Middle frontal gyrus (tissue), 1 donor: ENCODE data around the gene KRT37.
"Not testable (repeated sequence)": the region's sequence is repeated elsewhere in the genome, so short reads cannot be mapped to it uniquely, and the experiment has no call there.

Source experiments
- DNase-seq: peaks from one replicate; pipeline ENCODE4 v3.0.0-alpha.2; 2015; ENCODE audit warnings: low spot score; ENCODE audit errors: extremely low spot score

The KRT37 gene

GRCh38 chr17:41437254-41437653 is 12.9 kb upstream of the KRT37 start:
- DNase-seq, result no peak

- no peak for DNase-seq
These were observed 10.0 kb upstream of the KRT37 start for GRCh38 chr17:41434415-41434814.

GRCh38 chr17:41434005-41434404 is 9.6 kb upstream of the KRT37 start:
- no peak for DNase-seq

GRCh38 chr17:41433586-41433985 is 9.2 kb upstream of the KRT37 start:
- no peak for DNase-seq

- not testable (repeated sequence) for DNase-seq
These were observed 6.0 kb upstream of the KRT37 start for GRCh38 chr17:41430376-41430775.

GRCh38 chr17:41429667-41430066 is 5.3 kb upstream of the KRT37 start:
- DNase-seq, result no peak

GRCh38 chr17:41428591-41429291 is 4.4 kb upstream of the KRT37 start:
- no peak for DNase-seq

GRCh38 chr17:41422586-41422985 is 1.8 kb downstream of the KRT37 start:
- not testable (repeated sequence) for DNase-seq

GRCh38 chr17:41421617-41422016 is 2.8 kb downstream of the KRT37 start:
- DNase-seq, result no peak

- DNase-seq, result no peak
These were observed 3.3 kb downstream of the KRT37 start for GRCh38 chr17:41421116-41421515.

GRCh38 chr17:41420134-41420533 is 4.3 kb downstream of the KRT37 start:
- DNase-seq, result no peak

- no peak for DNase-seq
These were observed 4.7 kb downstream of the KRT37 start for GRCh38 chr17:41419716-41420115.

GRCh38 chr17:41418116-41418860 is 6.1 kb downstream of the KRT37 start:
- no peak for DNase-seq

GRCh38 chr17:41417576-41418015 is 6.8 kb downstream of the KRT37 start:
- no peak for DNase-seq

GRCh38 chr17:41417127-41417526 is 7.3 kb downstream of the KRT37 start:
- no peak for DNase-seq

- DNase-seq, result no peak
These were observed 7.9 kb downstream of the KRT37 start for GRCh38 chr17:41416479-41416878.

GRCh38 chr17:41415833-41416335 is 8.5 kb downstream of the KRT37 start:
- DNase-seq, result no peak

- no peak for DNase-seq
These were observed 9.0 kb downstream of the KRT37 start for GRCh38 chr17:41415411-41415810.

GRCh38 chr17:41413982-41414381 is 10.4 kb downstream of the KRT37 start:
- no peak for DNase-seq

- DNase-seq, result no peak
These were observed 10.9 kb downstream of the KRT37 start for GRCh38 chr17:41413353-41413957.

- DNase-seq, result no peak
These were observed 13.1 kb downstream of the KRT37 start for GRCh38 chr17:41411072-41411840.
